Tibial nerve (tissue), 4 donors: ENCODE results near the gene ARSB. TPM values are rescaled to one million over a fixed set of nuclear protein-coding genes. Genes with fewer than 3 reads are reported as not detected.

ENCODE experiments used
- DNase-seq, 2 donors: peaks; one replicate each; pipeline ENCODE4 v3.0.0-alpha.2; 2019; ENCODE audit warnings: low spot score in 2 of 2
- H3K27ac ChIP-seq, 4 donors: fragments of 200-600 bp; sonication (generic) in 3 of 4; one replicate each; pipeline ENCODE4 v1.5.1; 2017 to 2019; ENCODE audit warnings: mild to moderate bottlenecking in 1 of 4
- H3K27me3 ChIP-seq, 2 donors: fragments of 200-600 bp; sonication (generic) in 1 of 2; one replicate each; pipeline versions ENCODE4 v1.5.1 to v1.6.0; 2017 to 2019
- H3K36me3 ChIP-seq, 3 donors: fragments of 200-600 bp; sonication (generic); one replicate each; pipeline ENCODE4 v1.5.1; 2018 to 2019
- H3K4me1 ChIP-seq, 4 donors: fragments of 200-600 bp; sonication (generic) in 3 of 4; one replicate each; pipeline ENCODE4 v1.5.1; 2017 to 2019
- H3K4me3 ChIP-seq, 4 donors: fragments of 200-600 bp; sonication (generic) in 3 of 4; one replicate each; pipeline ENCODE4 v1.5.1; 2017 to 2019; ENCODE audit warnings: mild to moderate bottlenecking in 1 of 4, moderate library complexity in 1 of 4
- H3K9me3 ChIP-seq, 4 donors: fragments of 200-600 bp; sonication (generic) in 3 of 4; one replicate each; pipeline ENCODE4 v1.5.1; 2017 to 2019
- CTCF ChIP-seq, 5 experiments: fragments of 200-600 bp in 3 of 5; fragments of 450-650 bp in 2 of 5; sonication (generic) in 3 of 5; IDR thresholded peaks; one replicate each; pipeline ENCODE4 v1.5.1; 2016 to 2019; ENCODE audit warnings: antibody characterized with exemption in 5 of 5, mild to moderate bottlenecking in 3 of 5, moderate library complexity in 2 of 5
- EP300 ChIP-seq, 2 donors: sonication (generic); formaldehyde crosslinking; IDR thresholded peaks; one replicate each; pipeline ENCODE4 v1.6.1; 2017; ENCODE audit warnings: antibody characterized with exemption in 2 of 2, mild to moderate bottlenecking in 1 of 2
- POLR2A ChIP-seq, 2 donors: fragments of 450-650 bp; IDR thresholded peaks; one replicate each; pipeline ENCODE4 v1.6.1; 2017; ENCODE audit warnings: antibody characterized with exemption in 2 of 2, mild to moderate bottlenecking in 2 of 2, moderate library complexity in 2 of 2
- WGBS, 2 donors: methylation state at CpG; one replicate each; pipeline ENCODE4 v1.1.5; 2018; 5-methylcytosine and 5-hydroxymethylcytosine counted together
- total RNA-seq, 4 donors: library from RNA; depleted of rRNA; stranded (reverse); fragments of >200 nt; gene quantifications; one replicate each; pipeline ENCODE4 v1.1.0, GENCODE V29; 2016

ARSB gene
- total RNA-seq, 4 donors from 2014 or later, result 8.3 to 19.8 (median 15.5) TPM

GRCh38 chr5:78895616-78896015 lies 89.5 kb downstream of the ARSB start:
- WGBS, 2 donors, result 83 to 86% methylated on average over 4 of the region's 4 CpGs

GRCh38 chr5:78893940-78894677 lies 91.0 kb downstream of the ARSB start:
- no peaks in the 10 kb centered on the region for H3K36me3 ChIP-seq
- no peak overlapping the region for H3K27ac ChIP-seq
- 64 to 65% methylated on average over 4 of the region's 4 CpGs for WGBS, 2 donors
- H3K9me3 ChIP-seq, result peaks cover 0 to 13% (median 3%) of the 10 kb centered on the region in 4 donors
- H3K27me3 ChIP-seq, result no peaks in the 10 kb centered on the region
- H3K4me3 ChIP-seq, result no peak overlapping the region
- TF ChIP-seq EP300 (IDR thresholded peaks at IDR 0.05) (no peak), POLR2A (IDR thresholded peaks at IDR 0.05) (no peak), CTCF (IDR thresholded peaks at IDR 0.05) (no peak)
- peaks cover 0 to 12% (median 0%) of the 10 kb centered on the region in 4 donors for H3K4me1 ChIP-seq
- no peak for DNase-seq

More at GRCh38 chr5:78895616-78896015, 89.5 kb downstream of the ARSB start:
- Histone ChIP-seq H3K4me1 (peaks cover 0 to 7% (median 0%) of the 10 kb centered on the region in 4 donors), H3K36me3 (no peaks in the 10 kb centered on the region), H3K9me3 (peaks cover 0 to 23% (median 4%) of the 10 kb centered on the region in 4 donors), H3K4me3 (no peak overlapping the region), H3K27ac (no peak overlapping the region), H3K27me3 (no peaks in the 10 kb centered on the region)
- no peak for DNase-seq
- TF ChIP-seq EP300 (IDR thresholded peaks at IDR 0.05) (no peak), CTCF (IDR thresholded peaks at IDR 0.05) (no peak), POLR2A (IDR thresholded peaks at IDR 0.05) (no peak)

GRCh38 chr5:78890667-78891379 lies 94.3 kb downstream of the ARSB start:
- H3K36me3 ChIP-seq, result no peaks in the 10 kb centered on the region
- no peak for TF ChIP-seq EP300 (IDR thresholded peaks at IDR 0.05)
- TF ChIP-seq POLR2A (IDR thresholded peaks at IDR 0.05), result no peak
- no peak for TF ChIP-seq CTCF (IDR thresholded peaks at IDR 0.05)
- H3K4me3 ChIP-seq, result no peak overlapping the region
- no peak overlapping the region for H3K27ac ChIP-seq
- H3K27me3 ChIP-seq, result no peaks in the 10 kb centered on the region
- 76 to 85% methylated on average over 3 of the region's 3 CpGs for WGBS, 2 donors
- DNase-seq, result no peak
- no peaks in the 10 kb centered on the region for H3K9me3 ChIP-seq
- peaks cover 0 to 9% (median 0%) of the 10 kb centered on the region in 4 donors for H3K4me1 ChIP-seq

GRCh38 chr5:78889369-78890140 lies 95.6 kb downstream of the ARSB start:
- Histone ChIP-seq H3K4me1 (peaks cover 0 to 7% (median 0%) of the 10 kb centered on the region in 4 donors), H3K27me3 (no peaks in the 10 kb centered on the region), H3K36me3 (no peaks in the 10 kb centered on the region), H3K9me3 (no peaks in the 10 kb centered on the region), H3K4me3 (no peak overlapping the region), H3K27ac (no peak overlapping the region)
- no peak for DNase-seq
- TF ChIP-seq EP300 (IDR thresholded peaks at IDR 0.05), result no peak
- no peak for TF ChIP-seq CTCF (IDR thresholded peaks at IDR 0.05)
- no peak for TF ChIP-seq POLR2A (IDR thresholded peaks at IDR 0.05)
- WGBS, 2 donors, result 53 to 63% methylated on average over 6 of the region's 6 CpGs
